CD4-positive, CD25-positive, alpha-beta regulatory T cell (primary cell): ENCODE results near the gene EIF2A. TPM values are rescaled to one million over a fixed set of nuclear protein-coding genes. Genes with fewer than 3 reads are reported as not detected.
"Not testable (repeated sequence)": the region's sequence is repeated elsewhere in the genome, so short reads cannot be mapped to it uniquely, and the experiment has no call there.

Experiments
- ATAC-seq, 2 donors: fragments of 150-1000 bp; cut with Tn5 transposase; one replicate each; pipeline ENCODE4 v1.10.0; 2021; ENCODE audit warnings: low read depth in 2 of 2, moderate number of reproducible peaks in 2 of 2, moderate library complexity in 1 of 2
- DNase-seq, 3 donors: peaks; one replicate each; pipeline versions ENCODE4 v3.0.0 to v3.0.0-alpha.2; 2012 to 2022; ENCODE audit warnings: mixed read lengths in 1 of 3
- H3K27ac ChIP-seq: one replicate; pipeline ENCODE4 v1.7.0; 2013; ENCODE audit warnings: mild to moderate bottlenecking, low read length; ENCODE audit not compliant: insufficient read depth, poor library complexity, severe bottlenecking
- H3K27me3 ChIP-seq: one replicate; pipeline ENCODE4 v1.7.0; 2013; ENCODE audit warnings: low read length; ENCODE audit not compliant: control insufficient read depth, insufficient read depth
- H3K36me3 ChIP-seq: one replicate; pipeline ENCODE4 v1.7.0; 2013; ENCODE audit warnings: mild to moderate bottlenecking, low read length, moderate library complexity; ENCODE audit not compliant: control insufficient read depth, insufficient read depth
- H3K4me1 ChIP-seq: 2 replicates; pipeline ENCODE4 v1.7.0; 2013; ENCODE audit warnings: mild to moderate bottlenecking, low read length; ENCODE audit not compliant: insufficient read depth, control insufficient read depth, poor library complexity, severe bottlenecking
- H3K4me3 ChIP-seq: one replicate; pipeline ENCODE4 v1.7.0; 2013; ENCODE audit warnings: low read depth, mild to moderate bottlenecking, low read length, moderate library complexity
- H3K9me3 ChIP-seq, 2 experiments: 1 replicate in 1 of 2; 2 replicates in 1 of 2; pipeline ENCODE4 v1.7.0; 2013; ENCODE audit warnings: low read length in 2 of 2, mild to moderate bottlenecking in 1 of 2, moderate library complexity in 1 of 2; ENCODE audit not compliant: control insufficient read depth in 2 of 2
- H3K27ac Mint-ChIP-seq, 3 donors: one replicate each; pipeline ENCODE4 v1.8.0; 2020 to 2022; ENCODE audit warnings: mild to moderate bottlenecking in 3 of 3, mixed read lengths in 3 of 3, moderate library complexity in 2 of 3
- H3K27me3 Mint-ChIP-seq: one replicate; pipeline ENCODE4 v1.8.0; 2022; ENCODE audit warnings: mild to moderate bottlenecking, mixed read lengths
- H3K36me3 Mint-ChIP-seq: one replicate; pipeline ENCODE4 v1.8.0; 2020; ENCODE audit warnings: mixed read lengths
- H3K4me1 Mint-ChIP-seq, 4 donors: one replicate each; pipeline ENCODE4 v1.8.0; 2020 to 2022; ENCODE audit warnings: mixed read lengths in 4 of 4, mild to moderate bottlenecking in 1 of 4
- H3K4me3 Mint-ChIP-seq, 4 donors: one replicate each; pipeline ENCODE4 v1.8.0; 2020 to 2022; ENCODE audit warnings: mild to moderate bottlenecking in 4 of 4, mixed read lengths in 4 of 4, moderate library complexity in 3 of 4
- H3K9me3 Mint-ChIP-seq, 7 donors: one replicate each; pipeline ENCODE4 v1.8.0; 2020 to 2022; ENCODE audit warnings: mixed read lengths in 7 of 7, mild to moderate bottlenecking in 3 of 7, moderate library complexity in 2 of 7
- polyA plus RNA-seq, 4 donors: library from polyadenylated mRNA; unstranded; fragments of 300-500 nt; fragmentation: Illumina TruSeq; gene quantifications; one replicate each; pipeline ENCODE4 v1.2.3, GENCODE V29; 2021
- total RNA-seq: library from RNA; stranded (reverse); gene quantifications from one replicate; pipeline ENCODE4 v1.2.3, GENCODE V29; 2022

The EIF2A gene
- total and polyA plus RNA-seq, 5 donors from 2014 or later, result 34.1 to 94.4 (median 49.4) TPM

- Histone ChIP-seq H3K27me3 (no peaks in the 10 kb centered on the region), H3K4me3 (no peak overlapping the region), H3K36me3 (peaks cover 13% of the 10 kb centered on the region), H3K4me1 (no peaks in the 10 kb centered on the region), H3K27ac (no peak overlapping the region), H3K9me3 (no peaks in the 10 kb centered on the region)
- no peaks in the 10 kb centered on the region for H3K27me3 Mint-ChIP-seq
- peaks cover 9% of the 10 kb centered on the region for H3K36me3 Mint-ChIP-seq
- peaks cover 7 to 20% (median 13%) of the 10 kb centered on the region in 4 donors for H3K4me1 Mint-ChIP-seq
- no peaks in the 10 kb centered on the region for H3K9me3 Mint-ChIP-seq
- ATAC-seq (peak; percentile 51 to 58), DNase-seq (peak in 1 of 3 donors; percentile 57)
- H3K4me3 Mint-ChIP-seq, result no peak overlapping the region
- H3K27ac Mint-ChIP-seq, result peak overlapping the region in 2 of 3 donors; percentile 1 to 42
Observed at GRCh38 chr3:150589759-150590158, 43.2 kb downstream of the EIF2A start.

GRCh38 chr3:150594150-150594549, 47.6 kb downstream of the EIF2A start:
- DNase-seq (no peak), ATAC-seq (no peak)
- Histone ChIP-seq H3K27ac (no peak overlapping the region), H3K4me1 (no peaks in the 10 kb centered on the region), H3K9me3 (no peaks in the 10 kb centered on the region), H3K4me3 (no peak overlapping the region), H3K27me3 (no peaks in the 10 kb centered on the region), H3K36me3 (no peaks in the 10 kb centered on the region)
- Mint-ChIP-seq H3K4me3 (no peak overlapping the region), H3K27ac (no peak overlapping the region), H3K27me3 (no peaks in the 10 kb centered on the region), H3K36me3 (no peaks in the 10 kb centered on the region), H3K4me1 (peaks cover 0 to 13% (median 10%) of the 10 kb centered on the region in 4 donors), H3K9me3 (no peaks in the 10 kb centered on the region)

- H3K9me3 Mint-ChIP-seq, result no peaks in the 10 kb centered on the region
- Histone ChIP-seq H3K4me1 (peaks cover 5% of the 10 kb centered on the region), H3K27me3 (no peaks in the 10 kb centered on the region), H3K9me3 (no peaks in the 10 kb centered on the region), H3K36me3 (no peaks in the 10 kb centered on the region), H3K27ac (no peak overlapping the region), H3K4me3 (no peak overlapping the region)
- ATAC-seq, result no peak
- H3K27me3 Mint-ChIP-seq, result no peaks in the 10 kb centered on the region
- H3K4me3 Mint-ChIP-seq, result no peak overlapping the region
- DNase-seq, result no peak
- no peak overlapping the region for H3K27ac Mint-ChIP-seq
- H3K4me1 Mint-ChIP-seq, result peaks cover 15 to 27% (median 21%) of the 10 kb centered on the region in 4 donors
- H3K36me3 Mint-ChIP-seq, result peaks cover 6% of the 10 kb centered on the region
Observed at GRCh38 chr3:150597646-150598045, 51.1 kb downstream of the EIF2A start.

GRCh38 chr3:150599611-150600297, 53.2 kb downstream of the EIF2A start:
- ATAC-seq (no peak), DNase-seq (no peak)
- H3K9me3 Mint-ChIP-seq, result peaks cover 0 to 4% (median 0%) of the 10 kb centered on the region in 7 donors
- peaks cover 6% of the 10 kb centered on the region for H3K36me3 Mint-ChIP-seq
- peak overlapping the region in 1 of 4 donors; percentile 37 for H3K4me3 Mint-ChIP-seq
- H3K4me1 Mint-ChIP-seq, result peaks cover 21 to 40% (median 31%) of the 10 kb centered on the region in 4 donors
- H3K4me1 ChIP-seq, result peaks cover 12% of the 10 kb centered on the region
- peaks cover 12% of the 10 kb centered on the region for H3K27me3 Mint-ChIP-seq
- H3K27ac ChIP-seq, result no peak overlapping the region
- H3K9me3 ChIP-seq, result no peaks in the 10 kb centered on the region
- H3K27me3 ChIP-seq, result no peaks in the 10 kb centered on the region
- no peaks in the 10 kb centered on the region for H3K36me3 ChIP-seq
- no peak overlapping the region for H3K4me3 ChIP-seq
- H3K27ac Mint-ChIP-seq, result no peak overlapping the region

GRCh38 chr3:150600647-150601530, 54.3 kb downstream of the EIF2A start:
- not testable (repeated sequence) for H3K36me3 ChIP-seq, H3K4me3 ChIP-seq, H3K27ac ChIP-seq, ATAC-seq, H3K27me3 ChIP-seq, DNase-seq, H3K9me3 ChIP-seq, H3K9me3 Mint-ChIP-seq, H3K27ac Mint-ChIP-seq, H3K36me3 Mint-ChIP-seq
- Mint-ChIP-seq H3K4me1 (peaks cover 24 to 47% (median 35%) of the 10 kb centered on the region in 4 donors), H3K4me3 (peak overlapping the region; percentile 4 to 94 (median 19)), H3K27me3 (peaks cover 12% of the 10 kb centered on the region)
- peaks cover 23% of the 10 kb centered on the region for H3K4me1 ChIP-seq

- H3K27ac Mint-ChIP-seq, result peak overlapping the region; percentile 93 to 100 (median 99)
- no peaks in the 10 kb centered on the region for H3K27me3 ChIP-seq
- H3K4me3 ChIP-seq, result peak overlapping the region; percentile 96
- DNase-seq (no peak), ATAC-seq (peak in 1 of 2 donors; percentile 3)
- H3K27ac ChIP-seq, result peak overlapping the region; percentile 98
- peaks cover 0 to 4% (median 0%) of the 10 kb centered on the region in 7 donors for H3K9me3 Mint-ChIP-seq
- peaks cover 12% of the 10 kb centered on the region for H3K27me3 Mint-ChIP-seq
- H3K36me3 ChIP-seq, result peaks cover 9% of the 10 kb centered on the region
- H3K36me3 Mint-ChIP-seq, result peaks cover 13% of the 10 kb centered on the region
- H3K9me3 ChIP-seq, result no peaks in the 10 kb centered on the region
- H3K4me1 ChIP-seq, result peaks cover 40% of the 10 kb centered on the region
- peak overlapping the region; percentile 94 to 99 (median 96) for H3K4me3 Mint-ChIP-seq
- peaks cover 33 to 64% (median 51%) of the 10 kb centered on the region in 4 donors for H3K4me1 Mint-ChIP-seq
Observed at GRCh38 chr3:150602426-150603152, 56.0 kb downstream of the EIF2A start.
